ENCODE results near the gene SMAD6. TPM values are rescaled to one million over a fixed set of nuclear protein-coding genes. Genes with fewer than 3 reads are reported as not detected.

Gene SMAD6
- total RNA-seq, 1 experiment from 2014 or later: 58.6 TPM

DNA sequence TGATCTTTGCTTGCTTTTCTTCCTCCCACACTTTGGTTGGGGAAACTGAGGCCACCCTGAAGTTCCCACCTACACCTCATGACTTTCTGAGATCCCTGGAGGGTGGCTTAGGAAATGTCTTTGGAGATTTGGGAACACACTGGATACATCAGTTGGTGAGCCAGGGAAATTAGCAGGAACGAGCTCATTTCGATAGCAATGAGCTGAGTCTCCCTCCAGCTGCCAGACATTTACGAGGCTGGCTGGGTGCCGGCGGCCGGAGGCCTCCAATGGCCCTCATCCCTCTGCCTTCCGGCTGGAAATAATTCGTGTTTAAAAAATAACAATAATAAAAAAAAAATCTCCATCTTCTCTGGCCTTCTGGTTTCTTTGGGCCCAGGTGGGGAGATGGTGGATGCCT, 38.8 kb downstream of the SMAD6 start:
- TF ChIP-seq, protein P1, sequence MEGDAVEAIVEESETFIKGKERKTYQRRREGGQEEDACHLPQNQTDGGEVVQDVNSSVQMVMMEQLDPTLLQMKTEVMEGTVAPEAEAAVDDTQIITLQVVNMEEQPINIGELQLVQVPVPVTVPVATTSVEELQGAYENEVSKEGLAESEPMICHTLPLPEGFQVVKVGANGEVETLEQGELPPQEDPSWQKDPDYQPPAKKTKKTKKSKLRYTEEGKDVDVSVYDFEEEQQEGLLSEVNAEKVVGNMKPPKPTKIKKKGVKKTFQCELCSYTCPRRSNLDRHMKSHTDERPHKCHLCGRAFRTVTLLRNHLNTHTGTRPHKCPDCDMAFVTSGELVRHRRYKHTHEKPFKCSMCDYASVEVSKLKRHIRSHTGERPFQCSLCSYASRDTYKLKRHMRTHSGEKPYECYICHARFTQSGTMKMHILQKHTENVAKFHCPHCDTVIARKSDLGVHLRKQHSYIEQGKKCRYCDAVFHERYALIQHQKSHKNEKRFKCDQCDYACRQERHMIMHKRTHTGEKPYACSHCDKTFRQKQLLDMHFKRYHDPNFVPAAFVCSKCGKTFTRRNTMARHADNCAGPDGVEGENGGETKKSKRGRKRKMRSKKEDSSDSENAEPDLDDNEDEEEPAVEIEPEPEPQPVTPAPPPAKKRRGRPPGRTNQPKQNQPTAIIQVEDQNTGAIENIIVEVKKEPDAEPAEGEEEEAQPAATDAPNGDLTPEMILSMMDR (IDR thresholded peaks at IDR 0.05; ENCODE audit: unreplicated experiment): no peak
- CTCF ChIA-PET: no interaction called here
- no TSS peak for BruUV-seq (replicated peaks)
- Mint-ChIP-seq H3K4me3 (ENCODE audit: low read depth, unreplicated experiment) (no peak overlapping the region), H3K36me3 (ENCODE audit: insufficient read depth, unreplicated experiment) (peaks cover 37% of the 10 kb centered on the region), H3K27me3 (ENCODE audit: unreplicated experiment) (no peaks in the 10 kb centered on the region), H3K9me3 (ENCODE audit: low read depth, unreplicated experiment) (no peaks in the 10 kb centered on the region), H3K27ac (ENCODE audit: unreplicated experiment) (no peak overlapping the region), H3K4me1 (ENCODE audit: low read depth, unreplicated experiment) (peaks cover 29% of the 10 kb centered on the region)
- intact Hi-C loops (cut with micrococcal nuclease; ENCODE audit: unreplicated experiment): no loop called here
- no peak for DNase-seq

DNA sequence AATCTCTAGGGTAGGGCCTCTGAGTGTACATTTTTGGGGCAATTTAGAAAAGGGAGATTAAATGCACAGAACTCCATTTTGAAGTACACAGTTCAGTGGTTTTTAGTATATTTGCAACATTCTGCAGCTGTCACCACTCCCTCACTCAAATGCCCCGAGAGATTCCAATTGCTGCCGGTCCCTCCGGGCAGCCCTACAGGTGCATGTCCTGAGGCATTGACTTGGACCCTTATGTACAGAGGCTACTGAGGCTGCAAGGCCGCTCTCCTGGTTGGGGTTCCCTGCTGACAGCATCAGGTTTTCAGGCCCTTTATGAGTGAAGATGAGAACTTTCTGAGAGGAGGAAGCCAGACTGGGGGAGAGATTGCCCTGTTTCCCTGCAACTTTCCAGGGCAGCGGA, 39.6 kb downstream of the SMAD6 start:
- no peaks in the 10 kb centered on the region for H3K9me3 Mint-ChIP-seq (ENCODE audit: low read depth, unreplicated experiment)
- intact Hi-C loops (cut with micrococcal nuclease; ENCODE audit: unreplicated experiment): no loop called here
- H3K4me1 Mint-ChIP-seq (ENCODE audit: low read depth, unreplicated experiment): peaks cover 35% of the 10 kb centered on the region
- TF ChIP-seq, protein P1 (IDR thresholded peaks at IDR 0.05; ENCODE audit: unreplicated experiment): no peak
- H3K27me3 Mint-ChIP-seq (ENCODE audit: unreplicated experiment): no peaks in the 10 kb centered on the region
- no peak overlapping the region for H3K27ac Mint-ChIP-seq (ENCODE audit: unreplicated experiment)
- peaks cover 34% of the 10 kb centered on the region for H3K36me3 Mint-ChIP-seq (ENCODE audit: insufficient read depth, unreplicated experiment)
- no peak for DNase-seq
- no peak overlapping the region for H3K4me3 Mint-ChIP-seq (ENCODE audit: low read depth, unreplicated experiment)
- CTCF ChIA-PET: no interaction called here
- no TSS peak for BruUV-seq (replicated peaks)

DNA sequence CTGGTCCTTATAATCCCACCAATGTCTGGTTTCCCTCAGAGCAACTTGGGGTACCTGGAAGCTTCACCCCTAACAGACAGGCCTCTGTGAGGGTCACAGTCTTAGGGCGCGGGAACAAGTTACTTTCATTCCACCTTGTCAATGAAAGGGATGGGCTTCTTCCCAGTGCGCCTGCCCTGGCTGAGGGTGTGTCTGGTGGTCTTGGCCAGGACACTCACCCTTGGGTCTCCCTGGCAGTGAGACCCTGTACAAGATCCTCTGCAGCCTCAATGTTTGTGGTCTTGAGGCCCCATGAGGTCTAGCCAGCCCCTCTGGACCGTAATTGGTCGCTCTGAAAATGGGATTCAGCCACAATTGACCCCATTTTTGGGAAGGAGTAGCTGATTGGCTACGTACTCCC, 40.2 kb downstream of the SMAD6 start:
- Mint-ChIP-seq H3K4me1 (ENCODE audit: low read depth, unreplicated experiment) (peaks cover 35% of the 10 kb centered on the region), H3K4me3 (ENCODE audit: low read depth, unreplicated experiment) (no peak overlapping the region), H3K36me3 (ENCODE audit: insufficient read depth, unreplicated experiment) (peaks cover 27% of the 10 kb centered on the region), H3K27me3 (ENCODE audit: unreplicated experiment) (no peaks in the 10 kb centered on the region), H3K9me3 (ENCODE audit: low read depth, unreplicated experiment) (no peaks in the 10 kb centered on the region), H3K27ac (ENCODE audit: unreplicated experiment) (no peak overlapping the region)
- CTCF ChIA-PET: interaction anchor here (0.7 kb wide), 1 partner anchor 28 kb away, joined by 3 read pairs; no protein-coding TSS in a partner anchor
- no peak for DNase-seq
- intact Hi-C loops (cut with micrococcal nuclease; ENCODE audit: unreplicated experiment): no loop called here
- no TSS peak for BruUV-seq (replicated peaks)
- TF ChIP-seq, protein P1 (IDR thresholded peaks at IDR 0.05; ENCODE audit: unreplicated experiment): no peak

DNA sequence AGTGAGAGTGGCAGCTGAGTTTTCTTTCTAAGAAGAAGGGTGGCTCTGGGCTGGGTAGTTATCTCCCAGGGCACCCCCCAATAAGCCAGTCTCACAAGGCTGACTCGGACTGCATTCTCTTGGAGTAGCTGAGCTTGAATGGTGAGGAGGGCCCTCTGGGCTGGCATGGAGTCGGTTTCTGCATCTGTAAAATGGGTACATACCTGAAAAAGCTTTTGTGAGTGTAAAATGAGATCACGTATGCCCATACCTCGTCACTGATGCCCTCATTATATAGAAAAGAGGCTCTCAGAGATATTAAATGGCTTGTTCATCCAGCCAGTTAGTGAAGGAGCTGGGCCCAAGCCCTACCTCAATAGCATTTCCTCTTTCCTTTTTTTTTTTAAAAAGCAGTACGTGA, 41.2 kb downstream of the SMAD6 start:
- H3K27ac Mint-ChIP-seq (ENCODE audit: unreplicated experiment): peak overlapping the region; percentile 33
- TF ChIP-seq, protein P1 (IDR thresholded peaks at IDR 0.05; ENCODE audit: unreplicated experiment): no peak
- CTCF ChIA-PET: interaction anchor here (0.7 kb wide), 1 partner anchor 29 kb away, joined by 3 read pairs; no protein-coding TSS in a partner anchor
- H3K27me3 Mint-ChIP-seq (ENCODE audit: unreplicated experiment): no peaks in the 10 kb centered on the region
- H3K4me1 Mint-ChIP-seq (ENCODE audit: low read depth, unreplicated experiment): peaks cover 42% of the 10 kb centered on the region
- no TSS peak for BruUV-seq (replicated peaks)
- H3K9me3 Mint-ChIP-seq (ENCODE audit: low read depth, unreplicated experiment): no peaks in the 10 kb centered on the region
- DNase-seq: no peak
- peaks cover 28% of the 10 kb centered on the region for H3K36me3 Mint-ChIP-seq (ENCODE audit: insufficient read depth, unreplicated experiment)
- H3K4me3 Mint-ChIP-seq (ENCODE audit: low read depth, unreplicated experiment): no peak overlapping the region
- intact Hi-C loops (cut with micrococcal nuclease; ENCODE audit: unreplicated experiment): no loop called here
